Ovary (tissue), 9 donors: ENCODE measurements around the gene SCPEP1. TPM values are rescaled to one million over a fixed set of nuclear protein-coding genes. Genes with fewer than 3 reads are reported as not detected.

Experiments
- DNase-seq, 5 donors: peaks; one replicate each; pipeline ENCODE4 v3.0.0-alpha.2; 2019 to 2020
- H3K27ac ChIP-seq, 2 donors: fragments of 200-600 bp; one replicate each; pipeline versions ENCODE4 v1.5.1 to v1.8.0; 2019 to 2022
- H3K27me3 ChIP-seq: fragments of 200-600 bp; one replicate; pipeline ENCODE4 v1.8.0; 2022
- H3K36me3 ChIP-seq: fragments of 200-600 bp; sonication (generic); one replicate; pipeline ENCODE4 v1.5.1; 2019
- H3K4me1 ChIP-seq: one replicate; pipeline ENCODE4 v1.8.1; 2013; ENCODE audit warnings: mild to moderate bottlenecking, moderate library complexity; ENCODE audit not compliant: insufficient read depth
- H3K4me3 ChIP-seq: fragments of 200-600 bp; sonication (generic); one replicate; pipeline ENCODE4 v1.5.1; 2017
- H3K9me3 ChIP-seq, 2 donors: fragments of 200-600 bp in 1 of 2; sonication (generic) in 1 of 2; one replicate each; pipeline versions ENCODE4 v1.5.1 to v1.8.1; 2013 to 2019; ENCODE audit warnings: mild to moderate bottlenecking in 1 of 2, moderate library complexity in 1 of 2
- EP300 ChIP-seq: sonication (generic); formaldehyde crosslinking; IDR thresholded peaks from one replicate; pipeline ENCODE4 v1.6.1; 2017; ENCODE audit warnings: antibody characterized with exemption
- POLR2A ChIP-seq: fragments of 450-650 bp; IDR thresholded peaks from one replicate; pipeline ENCODE4 v1.6.1; 2017; ENCODE audit warnings: antibody characterized with exemption, mild to moderate bottlenecking, moderate library complexity
- WGBS, 3 donors: extraction: QIAGEN DNeasy Blood & Tissue Kit in 1 of 3; methylation state at CpG; one replicate each; pipeline versions ENCODE4 v1.1.5 to v1.1.7; 2013 to 2017; 5-methylcytosine and 5-hydroxymethylcytosine counted together
- intact Hi-C, 4 donors: fragments of 100-400 bp; cut with DNase I; formaldehyde crosslinking; loops; one replicate each; pipeline versions ENCODE4 v1.11.0 to v1.15.1; 2022 to 2023
- polyA plus RNA-seq, 2 donors: library from polyadenylated mRNA; stranded (reverse); fragments of 200-250 nt in 1 of 2; fragments of 350-450 nt in 1 of 2; fragmentation: Illumina TruSeq in 1 of 2; extraction: RNeasy Lipid Tissue Mini Kit (QIAGEN cat#74804) in 1 of 2; gene quantifications; one replicate each; pipeline ENCODE4 v1.2.3, GENCODE V29; 2013 to 2014
- total RNA-seq, 7 donors: library from RNA; depleted of rRNA in 2 of 7; stranded (reverse); fragments of >200 nt in 2 of 7; fragmentation: NEBNext Ultra II Directional in 3 of 7; extraction: Animal tissue kit (Norgen Biotek cat#: 25700) in 3 of 7; gene quantifications; one replicate each; pipeline versions ENCODE4 v1.1.0 to v1.2.4, GENCODE V29; 2016 to 2023
- TF ChIP-seq, protein P1 (sequence below), 3 donors: fragments of 450-650 bp in 2 of 3; fragments of 200-600 bp in 1 of 3; IDR thresholded peaks; one replicate each; pipeline versions ENCODE4 v1.5.1 to v1.8.0; 2016 to 2022; ENCODE audit warnings: antibody characterized with exemption in 3 of 3, mild to moderate bottlenecking in 1 of 3
- donor health status: DM: no; HTN: no; CAD: no; lungs with moderate emphysema.
- donor health status: DM: no; HTN: no; CAD: no.
- donor health status: Bipolar disorder and iron deficiency.
- donor health status: DM: yes; HTN: yes; CAD: no.
- donor health status: DM: no; HTN: no; CAD: no.
- donor health status: DM: yes; HTN: yes; CAD: no.

The SCPEP1 gene
- total and polyA plus RNA-seq, 9 donors: 36.5 to 180 (median 58.7) TPM

DNA sequence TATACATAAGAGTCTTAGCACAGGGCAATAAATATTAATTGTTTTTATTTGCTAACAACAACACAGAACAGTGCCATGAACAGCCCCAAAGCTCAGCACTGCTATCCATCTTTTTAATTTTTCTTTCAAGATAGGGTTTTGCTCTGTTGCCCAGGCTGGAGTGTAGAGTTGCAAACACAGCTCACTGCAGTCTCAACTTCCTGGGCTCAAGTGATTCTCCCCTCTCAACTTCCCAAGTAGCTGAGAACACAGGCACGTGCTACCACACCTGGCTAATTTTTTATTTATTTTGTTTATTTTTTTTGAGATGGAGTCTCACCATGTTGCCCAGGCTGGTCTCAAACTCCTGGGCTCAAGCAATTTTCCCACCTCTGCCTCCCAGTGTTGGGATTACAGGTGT is 59.5 kb downstream of the SCPEP1 start:
- Histone ChIP-seq H3K9me3 (no peaks in the 10 kb centered on the region), H3K4me3 (no peak overlapping the region), H3K27ac (no peak overlapping the region), H3K27me3 (no peaks in the 10 kb centered on the region), H3K36me3 (no peaks in the 10 kb centered on the region), H3K4me1 (peaks cover 1% of the 10 kb centered on the region)
- TF ChIP-seq, protein P1, sequence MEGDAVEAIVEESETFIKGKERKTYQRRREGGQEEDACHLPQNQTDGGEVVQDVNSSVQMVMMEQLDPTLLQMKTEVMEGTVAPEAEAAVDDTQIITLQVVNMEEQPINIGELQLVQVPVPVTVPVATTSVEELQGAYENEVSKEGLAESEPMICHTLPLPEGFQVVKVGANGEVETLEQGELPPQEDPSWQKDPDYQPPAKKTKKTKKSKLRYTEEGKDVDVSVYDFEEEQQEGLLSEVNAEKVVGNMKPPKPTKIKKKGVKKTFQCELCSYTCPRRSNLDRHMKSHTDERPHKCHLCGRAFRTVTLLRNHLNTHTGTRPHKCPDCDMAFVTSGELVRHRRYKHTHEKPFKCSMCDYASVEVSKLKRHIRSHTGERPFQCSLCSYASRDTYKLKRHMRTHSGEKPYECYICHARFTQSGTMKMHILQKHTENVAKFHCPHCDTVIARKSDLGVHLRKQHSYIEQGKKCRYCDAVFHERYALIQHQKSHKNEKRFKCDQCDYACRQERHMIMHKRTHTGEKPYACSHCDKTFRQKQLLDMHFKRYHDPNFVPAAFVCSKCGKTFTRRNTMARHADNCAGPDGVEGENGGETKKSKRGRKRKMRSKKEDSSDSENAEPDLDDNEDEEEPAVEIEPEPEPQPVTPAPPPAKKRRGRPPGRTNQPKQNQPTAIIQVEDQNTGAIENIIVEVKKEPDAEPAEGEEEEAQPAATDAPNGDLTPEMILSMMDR (IDR thresholded peaks at IDR 0.05): no peak
- no peak for TF ChIP-seq EP300
- no peak for TF ChIP-seq POLR2A
- no peak for DNase-seq
- WGBS, 3 donors: 36 to 46% (median 42%) methylated on average over 1 of the region's 1 CpG
- intact Hi-C loops: no loop called here

DNA sequence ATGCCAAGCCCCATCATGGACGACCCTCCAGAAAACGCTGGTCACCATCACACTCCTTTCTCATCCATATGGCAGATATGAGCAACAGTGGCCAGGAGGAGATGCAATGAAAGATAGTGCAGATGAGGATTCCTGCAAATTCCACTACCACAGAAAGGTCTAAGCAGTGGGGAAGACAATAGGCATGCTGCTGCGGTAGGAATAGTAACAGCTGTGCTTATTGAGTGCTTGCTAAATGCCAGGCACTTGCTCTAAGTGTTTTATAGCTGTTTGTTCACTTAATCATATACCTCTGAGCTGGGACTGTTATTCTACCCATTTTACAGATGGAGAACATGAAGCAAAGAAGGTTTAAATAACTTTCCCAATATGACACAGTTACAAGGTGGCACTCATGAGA is 60.6 kb downstream of the SCPEP1 start:
- intact Hi-C loops: no loop called here
- Histone ChIP-seq H3K4me3 (no peak overlapping the region), H3K4me1 (peaks cover 1% of the 10 kb centered on the region), H3K27ac (no peak overlapping the region), H3K27me3 (no peaks in the 10 kb centered on the region), H3K9me3 (no peaks in the 10 kb centered on the region), H3K36me3 (no peaks in the 10 kb centered on the region)
- DNase-seq: no peak
- TF ChIP-seq EP300: no peak
- TF ChIP-seq, protein P1 (IDR thresholded peaks at IDR 0.05): no peak
- TF ChIP-seq POLR2A: no peak
- WGBS, 3 donors: 50 to 62% (median 51%) methylated on average over 3 of the region's 3 CpGs

DNA sequence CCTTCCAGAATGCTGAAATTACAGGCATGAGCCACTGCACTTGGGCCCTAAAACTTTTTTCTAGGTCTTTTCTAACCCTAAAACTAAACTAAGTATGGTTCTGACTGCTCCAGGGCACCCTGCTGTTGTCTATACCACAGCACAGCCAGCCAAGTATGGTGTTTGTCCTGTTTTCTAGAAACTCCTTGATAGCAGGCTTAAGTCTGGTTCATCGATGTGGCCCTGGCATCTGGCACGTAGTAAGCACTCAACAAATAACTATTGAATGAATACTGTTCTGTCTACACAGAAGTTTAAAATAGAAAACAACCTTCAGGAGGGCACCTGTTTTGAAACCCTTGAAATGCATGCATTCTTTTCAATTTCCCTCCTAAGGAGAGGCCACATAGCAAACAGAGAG is 62.6 kb downstream of the SCPEP1 start:
- H3K4me3 ChIP-seq: no peak overlapping the region
- H3K27ac ChIP-seq: no peak overlapping the region
- no peaks in the 10 kb centered on the region for H3K9me3 ChIP-seq
- intact Hi-C loops: no loop called here
- H3K27me3 ChIP-seq: no peaks in the 10 kb centered on the region
- 70 to 75% (median 73%) methylated on average over 2 of the region's 2 CpGs for WGBS, 3 donors
- TF ChIP-seq POLR2A (no peak), EP300 (no peak)
- TF ChIP-seq, protein P1 (IDR thresholded peaks at IDR 0.05): no peak
- peaks cover 1% of the 10 kb centered on the region for H3K4me1 ChIP-seq
- H3K36me3 ChIP-seq: no peaks in the 10 kb centered on the region
- no peak for DNase-seq

DNA sequence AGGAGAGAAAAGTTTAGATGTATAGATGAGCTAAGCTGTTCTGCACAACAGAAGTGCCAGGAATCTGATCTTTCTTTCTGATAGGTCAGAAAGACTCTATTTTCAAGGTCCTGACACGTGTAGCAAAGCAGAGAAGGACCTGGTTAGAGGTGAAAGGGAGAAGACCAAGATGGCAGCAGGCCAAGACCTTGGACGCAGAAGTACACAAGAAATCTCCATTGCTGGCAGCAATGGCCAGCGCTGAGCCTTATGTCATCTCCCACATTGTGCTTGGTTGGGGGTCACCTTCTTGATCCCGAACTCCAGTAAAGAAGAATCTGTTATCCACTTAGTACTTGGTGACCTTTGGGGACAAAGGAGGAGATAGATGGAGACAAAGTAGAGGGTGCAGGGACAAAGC is 65.3 kb downstream of the SCPEP1 start:
- no peak for TF ChIP-seq EP300
- TF ChIP-seq POLR2A: no peak
- TF ChIP-seq, protein P1 (IDR thresholded peaks at IDR 0.05): no peak
- Histone ChIP-seq H3K9me3 (no peaks in the 10 kb centered on the region), H3K27ac (no peak overlapping the region), H3K27me3 (no peaks in the 10 kb centered on the region), H3K36me3 (no peaks in the 10 kb centered on the region), H3K4me3 (no peak overlapping the region), H3K4me1 (peaks cover 5% of the 10 kb centered on the region)
- no peak for DNase-seq
- 58 to 74% (median 59%) methylated on average over 4 of the region's 4 CpGs for WGBS, 3 donors
- intact Hi-C loops: no loop called here
